Ishikawa (cell line): ENCODE measurements around the gene PINLYP.
A peak's percentile ranks its signal among the peaks of the same experiment; 100 is the strongest.

Source experiments
- CEBPB ChIP-seq: IDR thresholded peaks from 2 replicates; pipeline ENCODE4 v1.6.1; 2012
- CREB1 ChIP-seq: IDR thresholded peaks from 2 replicates; pipeline ENCODE4 v1.6.1; 2012; ENCODE audit warnings: low read depth
- EGR1 ChIP-seq: IDR thresholded peaks from 2 replicates; pipeline ENCODE4 v1.6.1; 2012
- EP300 ChIP-seq: IDR thresholded peaks from 2 replicates; pipeline ENCODE4 v1.6.1; 2012; ENCODE audit warnings: borderline replicate concordance
- FOXM1 ChIP-seq: IDR thresholded peaks from 2 replicates; pipeline ENCODE4 v1.6.1; 2012; ENCODE audit warnings: low read depth, borderline replicate concordance
- MAX ChIP-seq: IDR thresholded peaks from 2 replicates; pipeline ENCODE4 v1.6.1; 2012
- NFIC ChIP-seq: IDR thresholded peaks from 2 replicates; pipeline ENCODE4 v1.6.1; 2012
- RAD21 ChIP-seq: IDR thresholded peaks from 2 replicates; pipeline ENCODE4 v1.6.1; 2012; ENCODE audit warnings: low read depth
- REST ChIP-seq: IDR thresholded peaks from 2 replicates; pipeline ENCODE4 v1.6.1; 2012; ENCODE audit warnings: low read depth, mild to moderate bottlenecking
- TAF1 ChIP-seq: IDR thresholded peaks from 2 replicates; pipeline ENCODE4 v1.6.1; 2012; ENCODE audit warnings: low read depth, mild to moderate bottlenecking
- TCF12 ChIP-seq: IDR thresholded peaks from 2 replicates; pipeline ENCODE4 v1.6.1; 2012; ENCODE audit warnings: low read depth
- TEAD4 ChIP-seq: IDR thresholded peaks from 2 replicates; pipeline ENCODE4 v1.6.1; 2012
- USF1 ChIP-seq: IDR thresholded peaks from 2 replicates; pipeline ENCODE4 v1.6.1; 2012
- YY1 ChIP-seq: IDR thresholded peaks from 2 replicates; pipeline ENCODE4 v1.6.1; 2012; ENCODE audit warnings: low read depth
- ZBTB7A ChIP-seq: IDR thresholded peaks from 2 replicates; pipeline ENCODE4 v1.6.1; 2012; ENCODE audit warnings: low read depth

The PINLYP gene

GRCh38 chr19:43623889-43624670 lies 48.5 kb downstream of the PINLYP start:
- TF ChIP-seq TEAD4 (no peak), EP300 (no peak), TAF1 (no peak), EGR1 (peak; percentile 6; the same call in 1 of the 2 replicates)

- TF ChIP-seq USF1 (no peak), NFIC (no peak), REST (no peak), MAX (no peak), EGR1 (no peak), CREB1 (no peak), TCF12 (no peak), CEBPB (no peak), FOXM1 (no peak), TEAD4 (no peak), YY1 (no peak), ZBTB7A (no peak), EP300 (no peak), RAD21 (no peak), TAF1 (no peak)
Observed at GRCh38 chr19:43624933-43625332, 49.3 kb downstream of the PINLYP start.

GRCh38 chr19:43625918-43626579 lies 50.4 kb downstream of the PINLYP start:
- TF ChIP-seq MAX (no peak; the same call in 1 of the 2 replicates), EGR1 (0 out of 2 replicates have a peak, but pooled peaks have one; percentile 5), ZBTB7A (no peak), FOXM1 (no peak), USF1 (peak; percentile 64), NFIC (peak; percentile 45; the same call in 1 of the 2 replicates)

- TF ChIP-seq CREB1 (no peak), MAX (no peak), ZBTB7A (no peak), EP300 (no peak), NFIC (no peak), TAF1 (no peak), CEBPB (no peak), FOXM1 (no peak), YY1 (no peak), TCF12 (no peak), TEAD4 (no peak), RAD21 (no peak), USF1 (no peak), REST (no peak), EGR1 (no peak)
Observed at GRCh38 chr19:43626838-43627237, 51.2 kb downstream of the PINLYP start.

- TF ChIP-seq USF1 = peak; percentile 86
- TF ChIP-seq TEAD4 = no peak
Observed at GRCh38 chr19:43628646-43629326, 53.2 kb downstream of the PINLYP start.
